HCT116 (cell line): ENCODE measurements around the gene SKI.

ENCODE experiments used
- ELF1 ChIP-seq: IDR thresholded peaks from 2 replicates; pipeline ENCODE4 v1.6.1; 2012; ENCODE audit warnings: low read depth, borderline replicate concordance
- EZH2 ChIP-seq: fragments of 200-600 bp; sonication (generic); IDR thresholded peaks from 2 replicates; pipeline ENCODE4 v1.6.1; 2017; ENCODE audit warnings: antibody characterized with exemption, mixed run types
- FOSL1 ChIP-seq: IDR thresholded peaks from 2 replicates; pipeline ENCODE4 v1.6.1; 2012; ENCODE audit warnings: low read depth
- POLR2A ChIP-seq: IDR thresholded peaks from 2 replicates; pipeline ENCODE4 v1.7.0; 2011; ENCODE audit warnings: borderline replicate concordance; ENCODE audit not compliant: insufficient read depth, insufficient read length; ENCODE audit errors: extremely low read depth
- POLR2AphosphoS5 ChIP-seq: IDR thresholded peaks from 2 replicates; pipeline ENCODE4 v1.6.1; 2011; ENCODE audit warnings: mild to moderate bottlenecking, low read depth, low read length, moderate library complexity
- RAD21 ChIP-seq: IDR thresholded peaks from 2 replicates; pipeline ENCODE4 v1.6.1; 2012; ENCODE audit warnings: low read depth, mild to moderate bottlenecking
- SIN3A ChIP-seq: IDR thresholded peaks from 2 replicates; pipeline ENCODE4 v1.6.1; 2012; ENCODE audit warnings: low read depth
- SP1 ChIP-seq: IDR thresholded peaks from 2 replicates; pipeline ENCODE4 v1.6.1; 2012; ENCODE audit warnings: low read depth
- YY1 ChIP-seq: IDR thresholded peaks from 2 replicates; pipeline ENCODE4 v1.6.1; 2011; ENCODE audit warnings: low read length, low read depth, moderate library complexity, mild to moderate bottlenecking; ENCODE audit not compliant: insufficient replicate concordance; ENCODE audit errors: extremely low read depth
- ZFX ChIP-seq: fragments of 450-650 bp; IDR thresholded peaks from 2 replicates; pipeline ENCODE4 v1.6.1; 2017
- ZNF274 ChIP-seq: fragments of 200-500 bp; sonication (Bioruptor generic); IDR thresholded peaks from 2 replicates; pipeline ENCODE4 v1.6.1; 2014; ENCODE audit warnings: mild to moderate bottlenecking, low read depth, low read length, inconsistent platforms
- TF ChIP-seq, protein P1 (sequence below), 3 experiments: fragments of 200-600 bp in 1 of 3; sonication (generic) in 1 of 3; IDR thresholded peaks in 2 of 3; conservative IDR thresholded peaks in 1 of 3; 2 replicates each; pipeline ENCODE4 v1.5.1; 2012 to 2017; ENCODE audit warnings: low read depth in 2 of 3, low read length in 2 of 3, antibody characterized with exemption in 1 of 3, borderline replicate concordance in 1 of 3, control low read depth in 1 of 3, mild to moderate bottlenecking in 1 of 3, mixed read lengths in 1 of 3, mixed run types in 1 of 3, moderate library complexity in 1 of 3; ENCODE audit not compliant: insufficient read depth in 1 of 3
- TF ChIP-seq, protein P2 (sequence below): IDR thresholded peaks from 2 replicates; pipeline ENCODE4 v1.6.1; 2011; ENCODE audit warnings: mild to moderate bottlenecking, low read length, moderate library complexity; ENCODE audit not compliant: insufficient replicate concordance; ENCODE audit errors: extremely low read depth
- TF ChIP-seq, protein P3 (sequence below): IDR thresholded peaks from 2 replicates; pipeline ENCODE4 v1.6.1; 2012; ENCODE audit warnings: low read depth

DNA sequence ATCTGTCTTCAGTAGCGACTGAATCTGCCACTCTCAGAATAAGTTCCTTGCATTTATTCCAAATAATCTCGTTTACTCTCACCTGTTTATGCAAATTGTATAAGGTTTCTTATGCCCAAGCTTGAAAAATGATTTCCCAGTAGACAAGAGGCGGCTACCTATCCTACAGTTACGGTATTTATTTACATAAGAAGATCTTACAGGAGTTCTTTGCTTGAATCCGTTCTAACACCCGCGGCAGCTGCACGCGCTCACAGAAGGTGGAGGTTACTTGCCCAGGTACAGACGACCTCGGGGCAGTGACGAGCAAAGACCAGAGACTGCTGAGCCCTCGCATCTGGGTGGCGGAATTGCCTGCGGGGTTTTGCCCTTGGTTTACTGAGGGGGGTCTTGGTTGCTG lies 79.9 kb downstream of the SKI start:
- TF ChIP-seq POLR2A (no peak), RAD21 (no peak), FOSL1 (no peak), ELF1 (no peak), SP1 (no peak), POLR2AphosphoS5 (no peak), ZFX (no peak), EZH2 (no peak), SIN3A (no peak), ZNF274 (no peak), YY1 (no peak)
- TF ChIP-seq, protein P1, sequence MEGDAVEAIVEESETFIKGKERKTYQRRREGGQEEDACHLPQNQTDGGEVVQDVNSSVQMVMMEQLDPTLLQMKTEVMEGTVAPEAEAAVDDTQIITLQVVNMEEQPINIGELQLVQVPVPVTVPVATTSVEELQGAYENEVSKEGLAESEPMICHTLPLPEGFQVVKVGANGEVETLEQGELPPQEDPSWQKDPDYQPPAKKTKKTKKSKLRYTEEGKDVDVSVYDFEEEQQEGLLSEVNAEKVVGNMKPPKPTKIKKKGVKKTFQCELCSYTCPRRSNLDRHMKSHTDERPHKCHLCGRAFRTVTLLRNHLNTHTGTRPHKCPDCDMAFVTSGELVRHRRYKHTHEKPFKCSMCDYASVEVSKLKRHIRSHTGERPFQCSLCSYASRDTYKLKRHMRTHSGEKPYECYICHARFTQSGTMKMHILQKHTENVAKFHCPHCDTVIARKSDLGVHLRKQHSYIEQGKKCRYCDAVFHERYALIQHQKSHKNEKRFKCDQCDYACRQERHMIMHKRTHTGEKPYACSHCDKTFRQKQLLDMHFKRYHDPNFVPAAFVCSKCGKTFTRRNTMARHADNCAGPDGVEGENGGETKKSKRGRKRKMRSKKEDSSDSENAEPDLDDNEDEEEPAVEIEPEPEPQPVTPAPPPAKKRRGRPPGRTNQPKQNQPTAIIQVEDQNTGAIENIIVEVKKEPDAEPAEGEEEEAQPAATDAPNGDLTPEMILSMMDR (IDR thresholded peaks at IDR 0.05 in 2 of 3, conservative IDR thresholded peaks at IDR 0.05 in 1 of 3; ENCODE audit: borderline replicate concordance in 1 of 3, insufficient read depth in 1 of 3, low read depth in 2 of 3, low read length in 2 of 3), result no peak
- TF ChIP-seq, protein P2, sequence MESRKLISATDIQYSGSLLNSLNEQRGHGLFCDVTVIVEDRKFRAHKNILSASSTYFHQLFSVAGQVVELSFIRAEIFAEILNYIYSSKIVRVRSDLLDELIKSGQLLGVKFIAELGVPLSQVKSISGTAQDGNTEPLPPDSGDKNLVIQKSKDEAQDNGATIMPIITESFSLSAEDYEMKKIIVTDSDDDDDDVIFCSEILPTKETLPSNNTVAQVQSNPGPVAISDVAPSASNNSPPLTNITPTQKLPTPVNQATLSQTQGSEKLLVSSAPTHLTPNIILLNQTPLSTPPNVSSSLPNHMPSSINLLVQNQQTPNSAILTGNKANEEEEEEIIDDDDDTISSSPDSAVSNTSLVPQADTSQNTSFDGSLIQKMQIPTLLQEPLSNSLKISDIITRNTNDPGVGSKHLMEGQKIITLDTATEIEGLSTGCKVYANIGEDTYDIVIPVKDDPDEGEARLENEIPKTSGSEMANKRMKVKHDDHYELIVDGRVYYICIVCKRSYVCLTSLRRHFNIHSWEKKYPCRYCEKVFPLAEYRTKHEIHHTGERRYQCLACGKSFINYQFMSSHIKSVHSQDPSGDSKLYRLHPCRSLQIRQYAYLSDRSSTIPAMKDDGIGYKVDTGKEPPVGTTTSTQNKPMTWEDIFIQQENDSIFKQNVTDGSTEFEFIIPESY, result no peak
- TF ChIP-seq, protein P3, sequence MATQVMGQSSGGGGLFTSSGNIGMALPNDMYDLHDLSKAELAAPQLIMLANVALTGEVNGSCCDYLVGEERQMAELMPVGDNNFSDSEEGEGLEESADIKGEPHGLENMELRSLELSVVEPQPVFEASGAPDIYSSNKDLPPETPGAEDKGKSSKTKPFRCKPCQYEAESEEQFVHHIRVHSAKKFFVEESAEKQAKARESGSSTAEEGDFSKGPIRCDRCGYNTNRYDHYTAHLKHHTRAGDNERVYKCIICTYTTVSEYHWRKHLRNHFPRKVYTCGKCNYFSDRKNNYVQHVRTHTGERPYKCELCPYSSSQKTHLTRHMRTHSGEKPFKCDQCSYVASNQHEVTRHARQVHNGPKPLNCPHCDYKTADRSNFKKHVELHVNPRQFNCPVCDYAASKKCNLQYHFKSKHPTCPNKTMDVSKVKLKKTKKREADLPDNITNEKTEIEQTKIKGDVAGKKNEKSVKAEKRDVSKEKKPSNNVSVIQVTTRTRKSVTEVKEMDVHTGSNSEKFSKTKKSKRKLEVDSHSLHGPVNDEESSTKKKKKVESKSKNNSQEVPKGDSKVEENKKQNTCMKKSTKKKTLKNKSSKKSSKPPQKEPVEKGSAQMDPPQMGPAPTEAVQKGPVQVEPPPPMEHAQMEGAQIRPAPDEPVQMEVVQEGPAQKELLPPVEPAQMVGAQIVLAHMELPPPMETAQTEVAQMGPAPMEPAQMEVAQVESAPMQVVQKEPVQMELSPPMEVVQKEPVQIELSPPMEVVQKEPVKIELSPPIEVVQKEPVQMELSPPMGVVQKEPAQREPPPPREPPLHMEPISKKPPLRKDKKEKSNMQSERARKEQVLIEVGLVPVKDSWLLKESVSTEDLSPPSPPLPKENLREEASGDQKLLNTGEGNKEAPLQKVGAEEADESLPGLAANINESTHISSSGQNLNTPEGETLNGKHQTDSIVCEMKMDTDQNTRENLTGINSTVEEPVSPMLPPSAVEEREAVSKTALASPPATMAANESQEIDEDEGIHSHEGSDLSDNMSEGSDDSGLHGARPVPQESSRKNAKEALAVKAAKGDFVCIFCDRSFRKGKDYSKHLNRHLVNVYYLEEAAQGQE, result no peak
